Neural progenitor cell (in vitro differentiated cells): ENCODE data around the gene RBBP7. TPM values are rescaled to one million over a fixed set of nuclear protein-coding genes. Genes with fewer than 3 reads are reported as not detected.

ENCODE experiments used
- DNase-seq: peaks from one replicate; pipeline ENCODE4 v3.0.0-alpha.2; 2016; ENCODE audit warnings: low spot score
- H2AFZ ChIP-seq: fragments of 200-600 bp; sonication (generic); replicated peaks from 2 replicates; pipeline ENCODE4 v1.6.1; 2016; ENCODE audit warnings: antibody characterized with exemption
- H3F3A ChIP-seq: fragments of 200-600 bp; sonication (generic); 2 replicates; pipeline ENCODE4 v1.6.1; 2016; ENCODE audit warnings: antibody characterized with exemption, low read depth
- H3K27ac ChIP-seq: fragments of 200-600 bp; sonication (generic); 2 replicates; pipeline ENCODE4 v1.5.1; 2016; ENCODE audit warnings: mild to moderate bottlenecking
- H3K27me3 ChIP-seq: fragments of 200-600 bp; sonication (generic); 2 replicates; pipeline ENCODE4 v1.6.1; 2016; ENCODE audit warnings: mild to moderate bottlenecking, moderate library complexity
- H3K36me3 ChIP-seq: fragments of 200-600 bp; sonication (generic); 2 replicates; pipeline ENCODE4 v1.5.1; 2016
- H3K4me1 ChIP-seq: fragments of 200-600 bp; sonication (generic); 2 replicates; pipeline ENCODE4 v1.6.1; 2016; ENCODE audit warnings: mixed run types
- H3K4me2 ChIP-seq: fragments of 200-600 bp; sonication (generic); 2 replicates; pipeline ENCODE4 v1.6.1; 2016
- H3K4me3 ChIP-seq: fragments of 200-600 bp; sonication (generic); 2 replicates; pipeline ENCODE4 v1.5.1; 2016
- H3K79me2 ChIP-seq: fragments of 200-600 bp; sonication (generic); 2 replicates; pipeline ENCODE4 v1.6.1; 2016; ENCODE audit warnings: low read depth
- H3K9ac ChIP-seq: fragments of 200-600 bp; sonication (generic); 2 replicates; pipeline ENCODE4 v1.6.1; 2016
- H3K9me3 ChIP-seq: fragments of 200-600 bp; sonication (generic); 2 replicates; pipeline ENCODE4 v1.5.1; 2016; ENCODE audit warnings: low read depth
- H4K20me1 ChIP-seq: fragments of 200-600 bp; sonication (generic); 2 replicates; pipeline ENCODE4 v1.6.1; 2016; ENCODE audit warnings: low read depth
- H3K27ac Mint-ChIP-seq: 3 replicates; pipeline ENCODE4 v1.8.0; 2021; ENCODE audit warnings: mixed read lengths
- H3K27me3 Mint-ChIP-seq: 2 replicates; pipeline ENCODE4 v1.8.0; 2022; ENCODE audit warnings: low read depth, mild to moderate bottlenecking, inconsistent platforms, moderate library complexity, mixed read lengths; ENCODE audit not compliant: insufficient read depth
- H3K36me3 Mint-ChIP-seq: 3 replicates; pipeline ENCODE4 v1.8.0; 2021; ENCODE audit warnings: mixed read lengths
- H3K4me1 Mint-ChIP-seq: 3 replicates; pipeline ENCODE4 v1.8.0; 2021; ENCODE audit warnings: mixed read lengths
- H3K4me3 Mint-ChIP-seq: 3 replicates; pipeline ENCODE4 v1.8.0; 2021; ENCODE audit warnings: mild to moderate bottlenecking, moderate library complexity, mixed read lengths
- H3K9me3 Mint-ChIP-seq: 3 replicates; pipeline ENCODE4 v1.8.0; 2020; ENCODE audit warnings: mixed read lengths
- EZH2 ChIP-seq: fragments of 200-600 bp; sonication (generic); IDR thresholded peaks from 2 replicates; pipeline ENCODE4 v1.6.1; 2017; ENCODE audit warnings: antibody characterized with exemption, mild to moderate bottlenecking, moderate library complexity
- EZH2phosphoT487 ChIP-seq: fragments of 200-600 bp; sonication (generic); IDR thresholded peaks from 2 replicates; pipeline ENCODE4 v1.6.1; 2017; ENCODE audit warnings: antibody characterized with exemption
- total RNA-seq: library from RNA; depleted of rRNA; stranded (reverse); fragments of >200 nt; gene quantifications from 2 replicates; pipeline ENCODE4 v1.2.3, GENCODE V29; 2015; ENCODE audit warnings: low replicate concordance
- TF ChIP-seq, protein P1 (sequence below): fragments of 200-600 bp; sonication (generic); IDR thresholded peaks from 2 replicates; pipeline ENCODE4 v1.5.1; 2017; ENCODE audit warnings: antibody characterized with exemption, mild to moderate bottlenecking

RBBP7 gene
- total RNA-seq, 1 donor from 2014 or later, result 425 TPM

DNA sequence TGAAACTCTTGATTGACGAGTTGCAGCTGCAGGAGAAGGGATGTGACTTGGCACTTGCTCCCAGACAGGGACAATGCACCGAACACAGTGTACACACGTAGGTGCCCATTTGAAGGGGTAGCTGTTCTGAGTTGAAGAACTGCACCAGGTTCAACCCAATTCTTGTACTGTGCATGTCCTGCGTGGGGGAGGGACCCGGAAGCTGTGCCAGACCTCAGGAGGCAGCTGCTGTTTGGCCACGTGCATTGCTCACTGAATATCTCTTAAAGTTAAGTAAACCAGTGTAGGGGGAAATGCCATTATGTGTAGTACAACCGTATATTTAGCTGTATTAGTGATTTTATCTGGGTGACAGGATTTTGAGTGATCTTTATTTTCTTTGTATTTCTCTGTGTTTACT lies 12.0 kb upstream of the RBBP7 start:
- Histone ChIP-seq H3K79me2 (no peaks in the 10 kb centered on the region), H3K4me2 (peak overlapping the region; percentile 84), H3F3A (peaks cover 7% of the 10 kb centered on the region), H3K27me3 (peaks cover 55% of the 10 kb centered on the region), H3K36me3 (no peaks in the 10 kb centered on the region), H3K9me3 (no peaks in the 10 kb centered on the region), H3K4me3 (peak overlapping the region; percentile 53), H3K9ac (no peak overlapping the region), H4K20me1 (no peaks in the 10 kb centered on the region), H3K27ac (no peak overlapping the region), H3K4me1 (no peaks in the 10 kb centered on the region), H2AFZ (peak overlapping the region; percentile 98)
- no peaks in the 10 kb centered on the region for H3K9me3 Mint-ChIP-seq
- no peaks in the 10 kb centered on the region for H3K36me3 Mint-ChIP-seq
- H3K4me3 Mint-ChIP-seq, result peak overlapping the region; percentile 85
- TF ChIP-seq EZH2phosphoT487 (no peak), EZH2 (no peak)
- TF ChIP-seq, protein P1, sequence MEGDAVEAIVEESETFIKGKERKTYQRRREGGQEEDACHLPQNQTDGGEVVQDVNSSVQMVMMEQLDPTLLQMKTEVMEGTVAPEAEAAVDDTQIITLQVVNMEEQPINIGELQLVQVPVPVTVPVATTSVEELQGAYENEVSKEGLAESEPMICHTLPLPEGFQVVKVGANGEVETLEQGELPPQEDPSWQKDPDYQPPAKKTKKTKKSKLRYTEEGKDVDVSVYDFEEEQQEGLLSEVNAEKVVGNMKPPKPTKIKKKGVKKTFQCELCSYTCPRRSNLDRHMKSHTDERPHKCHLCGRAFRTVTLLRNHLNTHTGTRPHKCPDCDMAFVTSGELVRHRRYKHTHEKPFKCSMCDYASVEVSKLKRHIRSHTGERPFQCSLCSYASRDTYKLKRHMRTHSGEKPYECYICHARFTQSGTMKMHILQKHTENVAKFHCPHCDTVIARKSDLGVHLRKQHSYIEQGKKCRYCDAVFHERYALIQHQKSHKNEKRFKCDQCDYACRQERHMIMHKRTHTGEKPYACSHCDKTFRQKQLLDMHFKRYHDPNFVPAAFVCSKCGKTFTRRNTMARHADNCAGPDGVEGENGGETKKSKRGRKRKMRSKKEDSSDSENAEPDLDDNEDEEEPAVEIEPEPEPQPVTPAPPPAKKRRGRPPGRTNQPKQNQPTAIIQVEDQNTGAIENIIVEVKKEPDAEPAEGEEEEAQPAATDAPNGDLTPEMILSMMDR, result no peak
- peaks cover under 1% of the 10 kb centered on the region for H3K27me3 Mint-ChIP-seq
- no peak overlapping the region for H3K27ac Mint-ChIP-seq
- peaks cover 11% of the 10 kb centered on the region for H3K4me1 Mint-ChIP-seq
- DNase-seq, result peak; percentile 2

DNA sequence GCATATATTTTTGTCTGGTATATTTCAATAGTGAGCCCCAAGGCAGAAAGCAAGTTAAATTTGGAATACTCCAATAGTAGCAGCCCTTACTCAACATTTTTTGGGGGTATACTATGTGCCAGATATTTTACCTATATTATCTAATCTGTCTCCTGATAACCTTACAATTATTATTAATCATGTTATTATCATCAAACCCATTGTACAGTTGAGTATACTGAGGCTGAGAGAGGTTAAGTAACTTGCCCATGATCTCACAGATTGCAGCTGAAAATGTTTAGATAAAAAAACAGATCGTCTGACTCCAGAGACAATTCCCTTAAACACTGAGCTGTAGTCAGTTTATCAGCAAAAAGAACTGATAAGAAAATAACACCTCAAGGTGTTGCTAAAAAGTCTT lies 6.5 kb upstream of the RBBP7 start:
- Histone ChIP-seq H3K79me2 (no peaks in the 10 kb centered on the region), H3K4me1 (peaks cover 15% of the 10 kb centered on the region), H3K4me3 (no peak overlapping the region), H2AFZ (no peak overlapping the region), H3K4me2 (no peak overlapping the region), H3K9ac (no peak overlapping the region), H3K9me3 (no peaks in the 10 kb centered on the region), H3F3A (peaks cover 21% of the 10 kb centered on the region), H3K36me3 (no peaks in the 10 kb centered on the region), H3K27ac (no peak overlapping the region), H3K27me3 (peaks cover 58% of the 10 kb centered on the region), H4K20me1 (no peaks in the 10 kb centered on the region)
- no peaks in the 10 kb centered on the region for H3K9me3 Mint-ChIP-seq
- DNase-seq, result no peak
- no peak overlapping the region for H3K4me3 Mint-ChIP-seq
- H3K4me1 Mint-ChIP-seq, result peaks cover 9% of the 10 kb centered on the region
- no peaks in the 10 kb centered on the region for H3K27me3 Mint-ChIP-seq
- no peak overlapping the region for H3K27ac Mint-ChIP-seq
- no peak for TF ChIP-seq EZH2phosphoT487
- TF ChIP-seq, protein P1, result no peak
- TF ChIP-seq EZH2, result no peak
- no peaks in the 10 kb centered on the region for H3K36me3 Mint-ChIP-seq

DNA sequence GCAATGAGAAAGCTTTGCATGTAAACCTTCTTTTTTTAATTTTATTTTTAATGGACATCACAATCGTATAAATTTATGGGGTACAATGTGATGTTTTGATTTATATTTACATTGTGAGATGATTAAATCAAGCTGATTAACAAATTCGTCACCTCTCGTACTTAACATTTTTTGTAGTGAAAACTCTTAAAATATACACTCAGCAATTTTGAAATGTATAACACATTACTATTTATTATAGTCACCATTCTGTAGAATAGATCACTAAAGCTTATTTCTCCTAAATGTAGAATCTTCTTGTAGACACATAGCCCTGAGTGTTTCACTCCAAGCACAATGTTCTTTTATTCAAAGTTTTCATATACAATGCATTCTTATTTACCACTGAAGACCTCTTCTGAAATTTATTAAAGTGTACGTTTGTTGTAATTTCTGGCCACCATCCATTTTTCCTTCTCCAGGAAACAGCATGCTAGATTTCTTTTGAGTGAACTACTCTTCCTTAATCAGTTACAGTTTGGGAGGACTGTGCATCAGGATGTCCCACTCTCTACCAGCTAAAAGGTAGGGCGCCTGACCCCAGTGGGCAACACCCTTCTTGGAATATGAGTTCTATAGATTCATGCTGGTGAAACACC lies 4.4 kb upstream of the RBBP7 start:
- Histone ChIP-seq H3K4me2 (no peak overlapping the region), H3K79me2 (peaks cover under 1% of the 10 kb centered on the region), H3K9ac (no peak overlapping the region), H3K4me1 (peaks cover 21% of the 10 kb centered on the region), H3F3A (peaks cover 36% of the 10 kb centered on the region), H3K9me3 (no peaks in the 10 kb centered on the region), H3K27ac (no peak overlapping the region), H3K4me3 (no peak overlapping the region), H3K27me3 (peaks cover 37% of the 10 kb centered on the region), H3K36me3 (no peaks in the 10 kb centered on the region), H2AFZ (no peak overlapping the region), H4K20me1 (no peaks in the 10 kb centered on the region)
- DNase-seq, result no peak
- no peak overlapping the region for H3K4me3 Mint-ChIP-seq
- peaks cover 2% of the 10 kb centered on the region for H3K27me3 Mint-ChIP-seq
- no peak overlapping the region for H3K27ac Mint-ChIP-seq
- no peaks in the 10 kb centered on the region for H3K36me3 Mint-ChIP-seq
- H3K4me1 Mint-ChIP-seq, result peaks cover 16% of the 10 kb centered on the region
- H3K9me3 Mint-ChIP-seq, result no peaks in the 10 kb centered on the region
- TF ChIP-seq EZH2, result no peak

DNA sequence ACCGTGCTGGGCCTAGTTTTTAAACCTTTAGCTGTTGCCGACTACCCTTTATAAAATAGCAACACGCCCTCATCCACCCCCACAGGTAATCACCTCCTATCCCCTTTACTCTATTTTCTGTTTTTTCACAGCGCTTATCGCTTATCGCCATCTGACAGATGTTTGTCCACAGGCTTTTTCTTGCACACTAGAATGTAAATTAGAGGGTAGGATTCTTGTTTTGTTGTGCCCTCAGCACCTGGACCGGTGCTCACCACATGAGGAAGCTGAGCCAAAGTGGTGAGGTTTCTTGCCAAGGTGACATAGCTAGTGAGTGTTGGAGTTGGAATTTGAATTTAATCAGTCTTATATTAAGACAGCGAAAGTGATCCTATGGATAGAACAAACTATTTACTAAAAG lies 2.9 kb upstream of the RBBP7 start:
- Mint-ChIP-seq H3K27me3 (peaks cover 6% of the 10 kb centered on the region), H3K9me3 (no peaks in the 10 kb centered on the region), H3K36me3 (peaks cover 6% of the 10 kb centered on the region), H3K4me3 (no peak overlapping the region), H3K27ac (no peak overlapping the region), H3K4me1 (peaks cover 29% of the 10 kb centered on the region)
- no peak overlapping the region for H3K4me2 ChIP-seq
- no peak overlapping the region for H3K9ac ChIP-seq
- H3K27me3 ChIP-seq, result peaks cover 22% of the 10 kb centered on the region
- H4K20me1 ChIP-seq, result peaks cover 14% of the 10 kb centered on the region
- no peak for TF ChIP-seq EZH2
- TF ChIP-seq EZH2phosphoT487, result no peak
- TF ChIP-seq, protein P1, result no peak
- no peak overlapping the region for H2AFZ ChIP-seq
- peaks cover 32% of the 10 kb centered on the region for H3K4me1 ChIP-seq
- peaks cover 48% of the 10 kb centered on the region for H3F3A ChIP-seq
- H3K36me3 ChIP-seq, result peaks cover 9% of the 10 kb centered on the region
- H3K4me3 ChIP-seq, result no peak overlapping the region
- no peak for DNase-seq
- no peak overlapping the region for H3K27ac ChIP-seq
- peaks cover 15% of the 10 kb centered on the region for H3K79me2 ChIP-seq
- H3K9me3 ChIP-seq, result no peaks in the 10 kb centered on the region
